Natural killer cell treated with Interleukin-12 subunit alpha and Interleukin-12 subunit beta and Interleukin-15 and Interleukin-18, amount 100 ng/mL, for 72 hours (primary cell): ENCODE measurements around the gene TMEM178B. TPM values are rescaled to one million over a fixed set of nuclear protein-coding genes. Genes with fewer than 3 reads are reported as not detected.

Experiments
- ATAC-seq, 2 donors: fragments of 150-1000 bp; cut with Tn5 transposase in 1 of 2; sonication (Bioruptor Pico), chemical (Tn5 transposase) in 1 of 2; 2 replicates each; pipeline ENCODE4 v1.10.0; 2021
- DNase-seq: peaks from one replicate; pipeline ENCODE4 v3.0.0; 2022; ENCODE audit warnings: low spot score
- H3K27ac Mint-ChIP-seq, 2 donors: 1 replicate in 1 of 2; 2 replicates in 1 of 2; pipeline ENCODE4 v1.8.0; 2022; ENCODE audit warnings: mixed read lengths in 2 of 2, mild to moderate bottlenecking in 1 of 2, moderate library complexity in 1 of 2
- H3K27me3 Mint-ChIP-seq, 2 donors: 1 replicate in 1 of 2; 2 replicates in 1 of 2; pipeline ENCODE4 v1.8.0; 2022; ENCODE audit warnings: mixed read lengths in 2 of 2
- H3K36me3 Mint-ChIP-seq: one replicate; pipeline ENCODE4 v1.8.0; 2022; ENCODE audit warnings: mixed read lengths
- H3K4me1 Mint-ChIP-seq, 2 donors: 1 replicate in 1 of 2; 2 replicates in 1 of 2; pipeline ENCODE4 v1.8.0; 2022; ENCODE audit warnings: low read depth in 2 of 2, mixed read lengths in 2 of 2, mild to moderate bottlenecking in 1 of 2
- H3K4me3 Mint-ChIP-seq: one replicate; pipeline ENCODE4 v1.8.0; 2022; ENCODE audit warnings: mixed read lengths
- H3K9me3 Mint-ChIP-seq: 2 replicates; pipeline ENCODE4 v1.8.0; 2022; ENCODE audit warnings: mixed read lengths
- total RNA-seq, 2 donors: library from RNA; stranded (reverse); gene quantifications; one replicate each; pipeline ENCODE4 v1.2.3, GENCODE V29; 2022

Gene TMEM178B
- total RNA-seq, 2 donors from 2014 or later, result 8.2 to 9.0 TPM

DNA sequence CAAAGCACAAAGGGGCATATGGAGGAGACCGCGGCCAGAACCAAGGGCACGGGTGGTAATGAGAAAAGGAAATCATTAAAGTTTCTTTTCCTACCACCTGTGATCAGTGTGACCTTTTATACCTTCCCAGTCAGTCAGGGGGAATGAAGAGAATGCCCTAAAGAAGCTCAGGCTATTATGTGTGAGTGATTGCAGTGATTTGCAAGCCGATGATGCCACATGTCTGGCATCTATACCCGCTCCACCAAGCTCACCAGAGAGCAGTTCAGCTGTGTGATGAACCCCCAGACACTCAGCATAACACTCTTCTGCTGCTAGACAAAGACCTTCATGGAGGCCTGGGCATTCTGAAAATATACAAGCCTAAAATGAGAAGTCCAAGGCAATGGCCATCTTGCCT, 371.1 kb downstream of the TMEM178B start:
- Mint-ChIP-seq H3K27me3 (peaks cover 24 to 30% of the 10 kb centered on the region in 2 donors), H3K9me3 (no peaks in the 10 kb centered on the region), H3K4me3 (no peak overlapping the region), H3K4me1 (no peaks in the 10 kb centered on the region), H3K27ac (no peak overlapping the region), H3K36me3 (no peaks in the 10 kb centered on the region)
- ATAC-seq, result no peak
- no peak for DNase-seq

DNA sequence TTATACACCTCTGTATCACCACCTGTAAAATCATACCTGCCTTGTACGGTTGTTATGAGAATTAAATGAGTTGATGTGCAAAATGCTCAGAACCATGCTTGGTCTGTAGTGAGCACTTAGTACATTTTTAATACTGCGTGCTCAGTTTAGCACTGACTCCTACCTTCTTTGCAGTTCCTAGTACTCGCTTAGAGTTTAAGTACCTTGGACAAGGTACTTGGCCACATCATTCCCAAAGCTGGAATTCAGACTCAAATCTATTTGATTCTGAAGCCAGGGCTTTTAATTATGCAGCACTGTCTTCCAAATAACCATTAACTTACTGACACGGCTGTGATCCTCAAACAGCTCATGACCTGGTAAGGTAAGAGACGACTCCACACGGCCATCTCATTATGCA, 377.4 kb downstream of the TMEM178B start:
- no peak for ATAC-seq

DNA sequence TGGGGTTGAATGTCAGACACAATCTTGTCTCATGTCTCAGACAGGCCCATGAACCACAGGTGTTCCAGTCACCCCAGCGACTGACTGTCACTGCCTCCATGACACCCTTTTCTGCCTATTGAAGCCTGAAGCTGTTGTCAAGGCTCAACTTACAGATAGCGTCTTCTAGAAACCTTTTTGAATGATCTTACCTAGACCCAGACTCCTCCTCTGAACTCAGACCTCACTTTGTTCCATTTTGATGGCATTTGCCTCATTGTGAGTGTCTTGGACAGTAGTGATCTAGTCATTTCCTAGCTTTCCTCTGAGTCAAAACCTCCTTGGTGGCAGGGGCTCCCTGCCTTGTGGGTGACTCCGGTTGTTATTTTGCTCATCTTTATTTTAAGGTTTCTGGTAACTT, 379.0 kb downstream of the TMEM178B start:
- DNase-seq (no peak), ATAC-seq (peak in 1 of 2 donors; percentile 86)
- Mint-ChIP-seq H3K27me3 (peaks cover 16 to 26% of the 10 kb centered on the region in 2 donors), H3K4me3 (no peak overlapping the region), H3K36me3 (no peaks in the 10 kb centered on the region), H3K27ac (peak overlapping the region in 1 of 2 donors; percentile 54), H3K9me3 (no peaks in the 10 kb centered on the region), H3K4me1 (no peaks in the 10 kb centered on the region)

More for the DNA sequence above, 377.4 kb downstream of the TMEM178B start:
- Mint-ChIP-seq H3K4me3 (no peak overlapping the region), H3K27me3 (peaks cover 18 to 23% of the 10 kb centered on the region in 2 donors), H3K27ac (no peak overlapping the region), H3K9me3 (no peaks in the 10 kb centered on the region), H3K36me3 (no peaks in the 10 kb centered on the region), H3K4me1 (no peaks in the 10 kb centered on the region)
- no peak for DNase-seq

DNA sequence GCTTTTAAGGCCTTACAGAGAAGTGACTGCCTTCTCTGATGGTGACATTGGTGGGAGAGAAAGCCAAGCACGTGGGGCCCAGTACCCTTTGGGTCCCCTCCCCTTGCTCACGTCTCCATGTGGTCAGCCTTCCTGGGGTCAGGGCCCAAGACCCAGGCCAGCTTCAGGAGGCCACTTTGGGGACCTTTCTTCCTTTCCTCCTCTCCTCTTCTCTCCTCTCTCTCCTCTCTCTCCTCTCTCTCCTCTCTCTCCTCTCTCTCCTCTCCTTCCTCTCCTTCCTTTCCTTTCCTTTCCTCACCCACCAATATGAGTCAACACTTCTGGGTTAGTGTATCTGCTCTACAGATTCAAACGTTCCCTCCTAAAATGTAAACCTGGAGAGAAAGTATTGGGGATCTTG, 380.5 kb downstream of the TMEM178B start:
- ATAC-seq, result no peak
- Mint-ChIP-seq H3K4me1 (no peaks in the 10 kb centered on the region), H3K4me3 (peak overlapping the region; percentile 6), H3K27ac (peak overlapping the region in 1 of 2 donors; percentile 39), H3K27me3 (peaks cover 16 to 23% of the 10 kb centered on the region in 2 donors), H3K36me3 (no peaks in the 10 kb centered on the region), H3K9me3 (no peaks in the 10 kb centered on the region)
- DNase-seq, result no peak

DNA sequence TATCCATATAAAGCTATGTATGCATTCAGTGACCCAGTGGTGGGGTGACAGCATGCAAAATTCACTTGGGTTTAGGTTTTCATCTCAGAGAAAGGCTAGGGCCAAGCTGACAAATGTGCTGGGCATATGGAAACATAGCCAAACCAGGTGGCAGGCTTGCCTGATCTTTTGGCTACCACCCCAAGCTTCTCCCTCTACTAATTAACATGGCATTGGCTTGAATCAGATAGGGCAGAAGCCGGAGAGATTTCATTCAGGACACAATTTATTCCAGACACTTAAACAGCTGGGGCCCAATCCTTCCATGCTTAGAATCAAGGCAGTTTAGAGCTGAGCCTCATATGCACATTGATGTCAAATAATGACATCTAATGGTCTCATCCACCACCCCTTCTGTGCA, 381.9 kb downstream of the TMEM178B start:
- DNase-seq, result no peak
- no peaks in the 10 kb centered on the region for H3K9me3 Mint-ChIP-seq
- H3K27me3 Mint-ChIP-seq, result peaks cover 23 to 25% of the 10 kb centered on the region in 2 donors
- no peaks in the 10 kb centered on the region for H3K36me3 Mint-ChIP-seq
- H3K27ac Mint-ChIP-seq, result no peak overlapping the region
- no peaks in the 10 kb centered on the region for H3K4me1 Mint-ChIP-seq
- H3K4me3 Mint-ChIP-seq, result no peak overlapping the region
- no peak for ATAC-seq

DNA sequence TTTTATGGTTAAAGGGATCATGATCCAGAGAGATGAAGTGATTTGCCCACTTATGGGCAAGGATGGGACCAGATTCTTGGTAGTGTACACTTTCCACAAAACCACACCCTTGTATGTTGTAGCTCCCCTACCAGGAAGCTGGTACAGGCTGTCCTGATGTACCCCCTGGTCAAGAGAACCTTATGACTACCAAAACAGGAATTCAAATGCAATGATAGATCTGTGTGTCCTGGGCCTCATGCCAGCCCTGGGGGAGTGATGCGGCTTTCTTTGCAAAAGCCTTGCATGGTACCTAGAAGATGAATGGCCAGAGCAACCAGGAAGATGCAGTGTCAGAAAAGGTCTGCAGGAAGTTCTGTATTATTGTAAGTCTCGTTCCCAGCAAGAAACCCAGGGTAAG, 382.4 kb downstream of the TMEM178B start:
- H3K27ac Mint-ChIP-seq, result no peak overlapping the region
- no peak overlapping the region for H3K4me3 Mint-ChIP-seq
- H3K36me3 Mint-ChIP-seq, result no peaks in the 10 kb centered on the region
- peaks cover 23 to 29% of the 10 kb centered on the region in 2 donors for H3K27me3 Mint-ChIP-seq
- ATAC-seq, result no peak
- DNase-seq, result no peak
- H3K9me3 Mint-ChIP-seq, result no peaks in the 10 kb centered on the region
- no peaks in the 10 kb centered on the region for H3K4me1 Mint-ChIP-seq

DNA sequence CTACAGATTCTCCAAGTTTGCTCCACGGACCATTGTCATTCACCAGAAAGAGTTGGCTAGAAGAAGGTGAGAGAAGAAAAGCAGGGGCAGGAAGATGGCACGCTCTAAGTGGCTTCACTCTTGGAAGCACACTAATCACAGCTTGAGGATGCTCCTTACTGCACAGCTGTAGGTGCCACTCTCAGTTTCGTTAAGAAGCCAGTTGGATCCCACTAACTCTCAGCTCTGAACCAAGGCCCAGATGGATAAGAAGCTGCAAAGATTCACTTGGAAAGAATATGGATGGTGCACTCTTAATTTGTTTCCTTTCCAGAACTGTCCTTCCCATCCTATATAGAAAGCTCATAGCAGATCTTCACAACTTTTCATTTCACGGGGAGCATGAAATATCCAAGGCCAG, 382.8 kb downstream of the TMEM178B start:
- no peaks in the 10 kb centered on the region for H3K9me3 Mint-ChIP-seq
- no peak overlapping the region for H3K27ac Mint-ChIP-seq
- DNase-seq (no peak), ATAC-seq (no peak)
- H3K27me3 Mint-ChIP-seq, result peaks cover 22 to 29% of the 10 kb centered on the region in 2 donors
- no peak overlapping the region for H3K4me3 Mint-ChIP-seq
- H3K36me3 Mint-ChIP-seq, result no peaks in the 10 kb centered on the region
- no peaks in the 10 kb centered on the region for H3K4me1 Mint-ChIP-seq

DNA sequence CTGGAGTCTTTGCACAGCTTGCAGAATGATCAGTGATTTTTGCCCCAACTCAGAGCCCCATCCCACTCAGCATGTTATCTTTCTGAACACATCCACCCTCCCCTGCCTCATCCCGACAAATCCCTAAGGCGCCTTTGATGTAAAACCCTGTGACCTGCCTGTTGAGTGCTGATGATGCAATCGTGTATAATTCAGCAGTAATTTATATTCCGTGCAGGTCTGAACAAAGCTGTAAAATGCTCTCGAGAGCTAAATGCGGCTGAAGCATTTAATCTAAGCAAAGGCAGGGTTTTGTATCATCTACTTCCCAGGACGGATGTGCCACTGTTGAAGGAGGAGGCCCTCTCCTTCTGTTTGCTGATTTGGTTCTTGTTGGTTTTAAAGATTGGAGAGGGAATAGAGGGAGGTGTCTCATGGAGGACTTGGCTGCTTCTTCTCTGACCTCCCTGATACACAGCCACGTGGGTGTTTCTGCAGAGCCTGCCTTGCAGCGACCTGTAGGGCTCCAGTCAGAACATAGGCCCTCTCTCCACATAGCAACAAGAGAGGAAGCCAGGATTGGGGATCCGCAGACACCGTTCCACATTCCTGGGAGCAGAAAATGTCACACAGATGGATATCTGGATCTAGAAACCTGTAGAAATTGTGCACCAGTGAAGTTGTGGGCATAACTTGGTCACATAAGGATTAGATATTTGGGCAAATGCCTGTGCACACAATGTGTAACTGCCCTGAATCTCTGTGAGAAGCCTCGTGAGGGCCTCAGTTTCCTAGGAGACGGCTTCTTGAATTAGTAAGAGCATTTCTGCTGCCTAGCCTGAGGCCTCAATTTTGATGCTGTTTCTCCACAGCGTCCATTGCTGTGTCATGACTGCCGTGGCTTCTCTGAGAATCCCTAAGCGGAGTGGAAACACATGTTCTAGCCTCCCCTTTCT, 387.2 kb downstream of the TMEM178B start:
- DNase-seq, result no peak
- Mint-ChIP-seq H3K27ac (no peak overlapping the region), H3K27me3 (peaks cover 16 to 25% of the 10 kb centered on the region in 2 donors), H3K4me1 (no peaks in the 10 kb centered on the region), H3K4me3 (no peak overlapping the region), H3K36me3 (no peaks in the 10 kb centered on the region), H3K9me3 (no peaks in the 10 kb centered on the region)
- no peak for ATAC-seq

DNA sequence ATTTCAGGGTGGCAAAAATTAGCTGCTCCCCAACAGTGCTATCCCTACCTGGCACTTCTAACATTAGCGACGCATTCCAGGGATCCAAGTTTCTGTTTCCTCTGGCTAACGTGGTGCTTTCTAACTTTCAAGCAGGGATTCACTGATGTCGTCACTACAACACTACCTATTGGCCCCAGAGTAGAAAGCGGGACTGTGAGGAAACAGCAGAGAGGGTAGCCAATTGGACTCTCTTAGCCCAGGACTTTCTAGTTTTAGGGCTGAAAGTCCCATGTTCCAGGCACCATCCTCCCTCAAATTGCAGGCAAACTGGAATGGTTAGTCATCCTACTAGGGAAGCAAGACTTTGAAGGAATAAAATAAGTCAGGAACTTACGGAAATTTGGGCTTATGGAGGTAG, 388.1 kb downstream of the TMEM178B start:
- no peaks in the 10 kb centered on the region for H3K36me3 Mint-ChIP-seq
- DNase-seq (no peak), ATAC-seq (no peak)
- no peaks in the 10 kb centered on the region for H3K9me3 Mint-ChIP-seq
- peaks cover 20 to 25% of the 10 kb centered on the region in 2 donors for H3K27me3 Mint-ChIP-seq
- no peak overlapping the region for H3K27ac Mint-ChIP-seq
- no peak overlapping the region for H3K4me3 Mint-ChIP-seq
- no peaks in the 10 kb centered on the region for H3K4me1 Mint-ChIP-seq

DNA sequence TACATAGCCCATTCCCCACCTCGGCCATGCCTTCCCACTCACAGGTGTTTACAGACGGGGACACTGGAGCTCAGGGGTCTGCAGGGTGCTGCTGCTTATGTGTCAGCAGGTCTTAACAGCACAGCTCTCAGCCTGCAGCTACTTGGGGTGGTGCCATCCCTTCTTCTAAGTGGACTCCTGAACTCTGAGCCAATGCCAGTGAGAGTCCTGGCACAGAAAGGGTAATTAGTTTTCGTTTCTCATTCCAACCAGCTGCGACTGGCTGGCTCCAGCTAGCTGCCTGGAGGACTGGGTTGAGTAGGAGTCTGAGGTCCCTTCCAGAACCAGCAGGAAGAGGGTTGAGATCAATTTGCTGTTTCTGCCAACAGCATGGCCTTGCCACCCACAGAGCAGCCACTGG, 389.1 kb downstream of the TMEM178B start:
- H3K9me3 Mint-ChIP-seq, result no peaks in the 10 kb centered on the region
- no peak overlapping the region for H3K4me3 Mint-ChIP-seq
- ATAC-seq, result no peak
- H3K27me3 Mint-ChIP-seq, result peaks cover 23 to 24% of the 10 kb centered on the region in 2 donors
- no peak for DNase-seq
- no peaks in the 10 kb centered on the region for H3K36me3 Mint-ChIP-seq
- H3K27ac Mint-ChIP-seq, result no peak overlapping the region
- H3K4me1 Mint-ChIP-seq, result no peaks in the 10 kb centered on the region

DNA sequence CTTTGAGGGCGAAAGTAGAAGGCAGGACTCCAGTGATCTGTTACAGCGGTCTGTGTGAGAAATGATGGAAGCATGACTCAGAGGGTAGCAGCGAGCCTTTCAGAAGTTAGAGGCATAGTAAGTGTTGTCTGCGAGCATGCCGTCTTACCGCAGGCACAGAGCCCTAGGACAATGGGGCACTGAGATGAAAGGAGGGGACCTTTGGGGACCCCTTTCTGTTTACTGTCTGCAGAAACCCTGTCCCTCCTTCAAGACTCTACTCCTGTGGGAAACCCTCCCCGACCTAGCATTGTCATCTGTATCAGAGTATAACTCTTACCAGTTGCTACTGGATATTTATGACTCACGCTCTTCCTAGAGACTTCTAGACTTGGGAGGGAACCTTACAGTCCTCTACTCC, 390.1 kb downstream of the TMEM178B start:
- Mint-ChIP-seq H3K27ac (no peak overlapping the region), H3K4me1 (no peaks in the 10 kb centered on the region), H3K27me3 (peaks cover 27 to 33% of the 10 kb centered on the region in 2 donors), H3K36me3 (no peaks in the 10 kb centered on the region), H3K9me3 (no peaks in the 10 kb centered on the region), H3K4me3 (no peak overlapping the region)
- no peak for ATAC-seq
- DNase-seq, result no peak

DNA sequence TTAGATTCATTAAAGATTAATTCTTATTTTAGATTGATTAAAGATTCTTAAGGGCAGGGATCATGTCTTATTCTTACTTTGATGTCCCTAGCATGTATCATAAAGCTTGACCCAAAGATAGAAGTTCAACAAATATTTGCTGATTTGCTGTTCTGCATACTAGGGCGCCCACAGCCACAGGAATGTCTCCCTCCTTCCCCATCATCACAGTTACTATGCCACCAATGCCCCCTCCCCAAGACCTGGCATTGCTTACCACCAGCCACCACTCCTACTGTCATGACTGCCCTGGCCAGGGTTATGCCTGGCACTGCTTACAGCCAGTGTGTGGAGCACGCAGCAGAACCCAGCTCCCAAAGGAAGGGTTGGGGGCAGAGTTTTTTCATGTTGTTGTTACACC, 390.7 kb downstream of the TMEM178B start:
- Mint-ChIP-seq H3K27me3 (peaks cover 27 to 30% of the 10 kb centered on the region in 2 donors), H3K4me1 (no peaks in the 10 kb centered on the region), H3K36me3 (no peaks in the 10 kb centered on the region), H3K9me3 (no peaks in the 10 kb centered on the region), H3K4me3 (no peak overlapping the region), H3K27ac (no peak overlapping the region)
- no peak for ATAC-seq
- no peak for DNase-seq

DNA sequence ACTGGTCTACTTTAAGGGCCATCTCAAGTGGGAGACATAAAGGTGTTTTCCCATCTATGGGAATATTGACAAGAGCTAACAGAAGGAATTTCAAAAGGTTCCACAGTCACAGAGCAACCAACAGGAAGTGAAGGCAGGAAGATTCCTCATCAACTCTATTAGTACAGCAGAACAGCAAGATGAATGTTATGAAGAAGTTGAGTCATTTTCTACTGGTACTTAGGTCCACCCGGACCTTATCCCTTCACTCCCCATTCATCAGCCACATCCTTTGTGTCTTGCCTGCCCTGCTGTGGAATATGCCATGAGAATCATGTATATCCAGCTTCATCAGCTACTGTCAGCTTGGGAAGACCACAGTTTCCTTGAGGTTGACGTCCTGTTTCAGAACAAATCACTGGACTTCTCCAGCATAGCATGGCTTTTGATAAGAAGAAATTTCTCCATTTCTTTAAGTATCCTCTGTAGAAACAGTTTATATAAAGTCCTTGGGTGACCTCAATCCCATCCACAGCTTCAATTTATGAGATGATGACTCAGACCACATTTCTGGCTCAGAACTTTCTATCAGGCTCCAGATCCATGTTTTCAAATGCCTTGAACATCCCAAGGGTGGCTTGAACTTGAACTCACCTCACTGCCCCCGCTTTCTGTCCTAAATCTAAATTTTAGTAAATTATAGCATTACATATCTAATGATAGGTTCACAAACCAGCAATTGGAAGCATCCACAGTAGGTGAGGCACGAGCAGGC, 392.5 kb downstream of the TMEM178B start:
- H3K27ac Mint-ChIP-seq, result no peak overlapping the region
- no peaks in the 10 kb centered on the region for H3K4me1 Mint-ChIP-seq
- H3K27me3 Mint-ChIP-seq, result peaks cover 25 to 34% of the 10 kb centered on the region in 2 donors
- no peak overlapping the region for H3K4me3 Mint-ChIP-seq
- H3K9me3 Mint-ChIP-seq, result no peaks in the 10 kb centered on the region
- ATAC-seq (no peak), DNase-seq (no peak)
- no peaks in the 10 kb centered on the region for H3K36me3 Mint-ChIP-seq

DNA sequence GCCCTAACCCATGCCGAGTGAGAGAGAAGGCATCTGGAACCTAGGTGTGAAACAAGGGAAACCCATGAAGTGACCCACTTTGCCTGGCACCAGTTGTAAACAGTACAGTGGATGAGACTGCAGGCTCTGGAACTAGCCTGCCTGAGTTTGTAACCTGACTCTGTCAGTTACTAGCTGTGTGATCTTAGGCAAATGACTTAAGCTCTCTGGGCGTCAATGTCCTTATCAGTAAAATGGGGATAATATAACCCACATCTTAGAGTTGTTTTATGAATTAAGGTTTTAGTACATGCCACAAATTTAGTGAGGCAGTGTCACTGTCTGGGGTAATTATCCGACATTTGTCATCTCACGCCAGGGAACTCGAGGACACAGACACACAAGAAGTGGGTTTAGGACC, 394.5 kb downstream of the TMEM178B start:
- no peaks in the 10 kb centered on the region for H3K4me1 Mint-ChIP-seq
- no peaks in the 10 kb centered on the region for H3K36me3 Mint-ChIP-seq
- no peak for DNase-seq
- peaks cover 22 to 49% of the 10 kb centered on the region in 2 donors for H3K27me3 Mint-ChIP-seq
- H3K9me3 Mint-ChIP-seq, result no peaks in the 10 kb centered on the region
- no peak for ATAC-seq
- no peak overlapping the region for H3K4me3 Mint-ChIP-seq
- no peak overlapping the region for H3K27ac Mint-ChIP-seq
